Measurements from ENCODE around the gene PCDHGB5.
"Not testable (repeated sequence)": the region's sequence is repeated elsewhere in the genome, so short reads cannot be mapped to it uniquely, and the experiment has no call there.

PCDHGB5 gene

DNA sequence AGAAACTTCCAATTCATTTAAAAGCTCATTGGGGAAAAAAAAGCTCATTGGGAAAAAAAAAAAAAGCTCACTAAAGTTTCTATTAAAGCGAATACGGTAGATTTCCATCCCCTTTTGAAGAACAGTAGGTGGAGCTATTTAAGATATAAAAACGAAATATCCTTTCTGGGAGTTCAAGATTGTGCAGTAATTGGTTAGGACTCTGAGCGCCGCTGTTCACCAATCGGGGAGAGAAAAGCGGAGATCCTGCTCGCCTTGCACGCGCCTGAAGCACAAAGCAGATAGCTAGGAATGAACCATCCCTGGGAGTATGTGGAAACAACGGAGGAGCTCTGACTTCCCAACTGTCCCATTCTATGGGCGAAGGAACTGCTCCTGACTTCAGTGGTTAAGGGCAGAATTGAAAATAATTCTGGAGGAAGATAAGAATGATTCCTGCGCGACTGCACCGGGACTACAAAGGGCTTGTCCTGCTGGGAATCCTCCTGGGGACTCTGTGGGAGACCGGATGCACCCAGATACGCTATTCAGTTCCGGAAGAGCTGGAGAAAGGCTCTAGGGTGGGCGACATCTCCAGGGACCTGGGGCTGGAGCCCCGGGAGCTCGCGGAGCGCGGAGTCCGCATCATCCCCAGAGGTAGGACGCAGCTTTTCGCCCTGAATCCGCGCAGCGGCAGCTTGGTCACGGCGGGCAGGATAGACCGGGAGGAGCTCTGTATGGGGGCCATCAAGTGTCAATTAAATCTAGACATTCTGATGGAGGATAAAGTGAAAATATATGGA, 32.8 kb downstream of the PCDHGB5 start, which contains the start of gene PCDHGA12:
Gene PCDHGA12, plus strand, starts transcription at position 176 of the 782 bp plus-strand sequence. Its CDS starts 253 bp downstream, at position 429.
- no peak for DNase-seq
- in situ Hi-C loops (cut with MboI; ENCODE audit: low pct_unique_long_range_greater_than_20kb, low sequenced_read_pairs) = no loop called here

- DNase-seq = no peak
- in situ Hi-C loops (cut with MboI; ENCODE audit: low pct_unique_long_range_greater_than_20kb, low sequenced_read_pairs) = no loop called here
These were observed 33.5 kb downstream of the PCDHGB5 start for GRCh38 chr5:141431286-141431685.

- DNase-seq; in situ Hi-C loops (cut with MboI; ENCODE audit: low pct_unique_long_range_greater_than_20kb, low sequenced_read_pairs): not testable (repeated sequence)
These were observed 34.6 kb downstream of the PCDHGB5 start for GRCh38 chr5:141432308-141432707.

GRCh38 chr5:141432726-141433125, 35.0 kb downstream of the PCDHGB5 start:
- DNase-seq; in situ Hi-C loops (cut with MboI; ENCODE audit: low pct_unique_long_range_greater_than_20kb, low sequenced_read_pairs): not testable (repeated sequence)

DNA sequence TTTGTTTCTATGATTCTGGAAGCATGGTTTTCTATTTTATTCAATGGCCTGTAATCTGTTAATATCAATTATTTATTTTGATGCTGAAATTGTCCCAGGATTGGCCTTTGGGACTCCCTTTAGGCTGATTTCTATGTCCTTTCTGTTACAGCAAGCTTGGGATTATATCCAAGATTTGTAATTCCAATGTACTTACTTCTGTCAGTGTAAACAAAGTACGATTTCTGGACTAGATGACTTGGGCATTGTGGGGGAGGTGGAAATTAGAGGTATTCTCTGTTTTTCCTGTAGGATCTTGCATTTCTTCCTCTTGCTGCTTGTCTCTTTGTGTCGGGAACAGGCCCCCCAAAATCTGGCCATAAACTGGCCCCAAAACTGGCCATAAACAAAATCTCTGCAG, 36.3 kb downstream of the PCDHGB5 start:
- in situ Hi-C loops (cut with MboI; ENCODE audit: low pct_unique_long_range_greater_than_20kb, low sequenced_read_pairs) = no loop called here

DNA sequence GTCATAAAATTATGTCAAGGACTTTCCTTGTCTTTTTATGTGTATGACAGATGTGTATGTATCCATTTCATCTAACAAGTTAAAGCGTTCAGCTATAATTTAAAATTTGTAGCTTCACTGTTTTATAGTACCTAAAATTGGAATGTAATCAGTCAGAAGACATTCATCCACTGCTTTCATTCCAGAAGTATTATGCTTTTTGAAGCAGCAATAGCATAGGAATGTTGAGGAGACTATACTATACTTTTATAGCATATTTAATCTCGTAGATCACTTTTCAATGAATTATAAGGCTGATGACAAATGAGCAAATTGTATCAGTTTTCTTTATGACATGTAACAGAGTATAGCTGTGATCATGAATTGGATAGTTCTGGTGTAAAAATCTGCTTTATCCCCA, 39.5 kb downstream of the PCDHGB5 start:
- in situ Hi-C loops (cut with MboI; ENCODE audit: low pct_unique_long_range_greater_than_20kb, low sequenced_read_pairs) = no loop called here
- DNase-seq = no peak

More for the DNA sequence above, 36.3 kb downstream of the PCDHGB5 start:
- no peak for DNase-seq

DNA sequence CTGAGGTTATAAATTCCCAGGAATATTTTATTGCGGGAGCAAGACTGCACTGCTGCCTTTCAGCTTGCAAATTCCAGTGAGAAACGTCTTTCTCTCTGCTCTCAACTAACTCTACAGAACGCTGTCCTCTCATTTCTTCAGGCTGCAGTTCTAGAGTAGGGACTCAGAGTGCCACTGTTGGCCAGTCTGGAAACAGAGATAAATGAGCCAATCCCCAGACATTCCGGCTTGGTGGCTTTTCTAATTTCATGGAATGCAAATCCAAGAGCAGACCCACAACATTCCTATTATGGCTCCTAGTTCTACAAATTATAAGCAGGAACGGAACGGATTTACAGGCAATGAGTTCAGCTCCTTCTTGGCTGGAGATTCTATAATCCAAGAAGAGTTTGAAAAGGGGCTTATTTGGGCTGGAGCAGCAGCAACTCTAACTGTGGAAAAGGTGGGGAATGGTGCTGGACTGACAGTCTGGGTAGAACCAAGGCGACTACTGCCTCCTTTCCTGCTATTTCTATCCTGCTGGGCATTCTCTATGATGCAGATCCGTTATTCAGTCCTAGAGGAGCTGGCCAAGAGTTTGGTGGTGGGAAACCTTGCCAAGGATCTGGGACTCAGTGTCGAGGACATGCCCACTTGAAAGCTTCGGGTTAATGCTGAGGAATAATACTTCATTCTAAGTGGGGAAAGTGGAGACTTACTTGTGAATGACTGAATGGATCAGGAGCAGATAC, 41.8 kb downstream of the PCDHGB5 start:
- in situ Hi-C loops (cut with MboI; ENCODE audit: low pct_unique_long_range_greater_than_20kb, low sequenced_read_pairs) = no loop called here
- DNase-seq = no peak

DNA sequence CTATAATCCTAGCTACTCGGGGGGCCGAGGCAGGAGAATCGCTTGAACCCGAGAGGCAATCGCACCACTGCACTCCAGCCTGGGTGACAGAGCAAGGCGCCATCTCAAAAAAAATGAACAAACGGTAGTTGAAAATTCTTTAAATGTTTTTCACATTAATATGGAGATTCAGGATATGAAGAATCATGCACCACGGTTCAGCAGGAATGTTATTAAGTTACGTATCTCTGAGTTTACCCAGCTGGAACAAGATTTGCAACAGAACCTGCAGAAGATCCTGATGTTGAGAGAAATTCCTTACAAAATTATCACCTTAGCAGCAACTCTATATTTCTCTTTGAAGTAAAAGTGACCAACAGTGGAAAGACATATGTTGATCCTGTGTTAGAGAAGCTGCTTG, 42.6 kb downstream of the PCDHGB5 start:
- no peak for DNase-seq
- in situ Hi-C loops (cut with MboI; ENCODE audit: low pct_unique_long_range_greater_than_20kb, low sequenced_read_pairs) = no loop called here

- no peak for DNase-seq
- in situ Hi-C loops (cut with MboI; ENCODE audit: low pct_unique_long_range_greater_than_20kb, low sequenced_read_pairs) = no loop called here
These were observed 43.9 kb downstream of the PCDHGB5 start for GRCh38 chr5:141441571-141442170.
